Stimulated activated CD8-positive, alpha-beta memory T cell treated with anti-CD3 and anti-CD28 coated beads, Interleukin-7, amount 100 ng/mL, for 4 hours (primary cell): ENCODE data around the gene CD248.
A peak's percentile ranks its signal among the peaks of the same experiment; 100 is the strongest.
"Not testable (repeated sequence)": the region's sequence is repeated elsewhere in the genome, so short reads cannot be mapped to it uniquely, and the experiment has no call there.

Source experiments
- DNase-seq, 2 donors: peaks; one replicate each; pipeline ENCODE4 v3.0.0-alpha.2; 2020; ENCODE audit warnings: low read depth in 2 of 2

CD248 gene

GRCh38 chr11:66276619-66277018 is 40.2 kb downstream of the CD248 start:
- DNase-seq: not testable (repeated sequence)

- no peak for DNase-seq
These were observed 40.7 kb downstream of the CD248 start for GRCh38 chr11:66275984-66276612.

GRCh38 chr11:66275396-66275795 is 41.4 kb downstream of the CD248 start:
- DNase-seq: no peak

- DNase-seq: no peak
These were observed 42.6 kb downstream of the CD248 start for GRCh38 chr11:66274219-66274618.

GRCh38 chr11:66272596-66272995 is 44.2 kb downstream of the CD248 start:
- DNase-seq: no peak

- DNase-seq: no peak
These were observed 45.0 kb downstream of the CD248 start for GRCh38 chr11:66271816-66272215.

- no peak for DNase-seq
These were observed 47.6 kb downstream of the CD248 start for GRCh38 chr11:66268952-66269905.

GRCh38 chr11:66268244-66268951 is 48.4 kb downstream of the CD248 start, which contains the start of gene RAB1B:
TSS of gene RAB1B (plus strand) at chr11:66268639. CDS start at chr11:66268680, 41 bp downstream.
- DNase-seq: peak; percentile 99 to 100

- peak; percentile 70 to 84 for DNase-seq
These were observed 49.2 kb downstream of the CD248 start for GRCh38 chr11:66267379-66268243.

- DNase-seq: no peak
These were observed 49.8 kb downstream of the CD248 start for GRCh38 chr11:66267039-66267378.

- DNase-seq: no peak
These were observed 50.3 kb downstream of the CD248 start for GRCh38 chr11:66266378-66267038.

- DNase-seq: no peak
These were observed 51.1 kb downstream of the CD248 start for GRCh38 chr11:66265531-66266377.

- DNase-seq: no peak
These were observed 51.9 kb downstream of the CD248 start for GRCh38 chr11:66264914-66265313.
